ENCODE results near the gene TMPRSS2.

DNA sequence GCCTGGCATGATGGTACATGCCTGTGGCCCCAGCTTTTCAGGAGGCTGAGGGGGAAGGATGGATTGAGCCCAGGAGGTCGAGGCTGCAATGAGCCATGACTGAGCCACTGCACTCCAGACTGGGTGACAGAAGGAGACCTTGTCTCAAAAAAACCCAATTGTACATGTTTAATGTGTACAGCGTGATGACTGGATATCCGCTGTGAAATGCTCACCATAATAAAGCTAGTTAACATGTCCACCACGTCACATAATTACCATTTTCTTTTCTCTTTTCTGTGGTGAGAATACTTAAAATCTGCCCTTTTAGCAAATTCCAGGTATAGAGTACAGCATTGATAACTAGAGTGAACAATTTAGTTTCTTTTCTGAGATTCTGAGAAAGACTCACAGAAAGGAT is 24.0 kb downstream of the TMPRSS2 start:
- TF ChIP-seq, protein P1, sequence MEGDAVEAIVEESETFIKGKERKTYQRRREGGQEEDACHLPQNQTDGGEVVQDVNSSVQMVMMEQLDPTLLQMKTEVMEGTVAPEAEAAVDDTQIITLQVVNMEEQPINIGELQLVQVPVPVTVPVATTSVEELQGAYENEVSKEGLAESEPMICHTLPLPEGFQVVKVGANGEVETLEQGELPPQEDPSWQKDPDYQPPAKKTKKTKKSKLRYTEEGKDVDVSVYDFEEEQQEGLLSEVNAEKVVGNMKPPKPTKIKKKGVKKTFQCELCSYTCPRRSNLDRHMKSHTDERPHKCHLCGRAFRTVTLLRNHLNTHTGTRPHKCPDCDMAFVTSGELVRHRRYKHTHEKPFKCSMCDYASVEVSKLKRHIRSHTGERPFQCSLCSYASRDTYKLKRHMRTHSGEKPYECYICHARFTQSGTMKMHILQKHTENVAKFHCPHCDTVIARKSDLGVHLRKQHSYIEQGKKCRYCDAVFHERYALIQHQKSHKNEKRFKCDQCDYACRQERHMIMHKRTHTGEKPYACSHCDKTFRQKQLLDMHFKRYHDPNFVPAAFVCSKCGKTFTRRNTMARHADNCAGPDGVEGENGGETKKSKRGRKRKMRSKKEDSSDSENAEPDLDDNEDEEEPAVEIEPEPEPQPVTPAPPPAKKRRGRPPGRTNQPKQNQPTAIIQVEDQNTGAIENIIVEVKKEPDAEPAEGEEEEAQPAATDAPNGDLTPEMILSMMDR (IDR thresholded peaks at IDR 0.05; ENCODE audit: borderline replicate concordance, extremely low read depth, low read length, poor library complexity, severe bottlenecking), result no peak
- TF ChIP-seq EZH2 (IDR thresholded peaks at IDR 0.05; ENCODE audit: borderline replicate concordance, low read depth, low read length, severe bottlenecking), result no peak

All from DND-41 (cell line).